22Rv1 (cell line): ENCODE data around the gene ATXN1.

ENCODE experiments used
- CTCF ChIP-seq: fragments of 450-650 bp; IDR thresholded peaks from 2 replicates; pipeline ENCODE4 v1.5.1; 2017; ENCODE audit warnings: mild to moderate bottlenecking
- ZFX ChIP-seq: fragments of 450-650 bp; IDR thresholded peaks from 2 replicates; pipeline ENCODE4 v1.6.1; 2017; ENCODE audit warnings: antibody characterized with exemption, borderline replicate concordance

GRCh38 chr6:16349544-16349943, 411.7 kb downstream of the ATXN1 start:
- TF ChIP-seq CTCF = no peak
- TF ChIP-seq ZFX = no peak
